A549 (cell line): ENCODE results near the gene SH3GL2.

Experiments
- CBX2 ChIP-seq: fragments of 200-600 bp; sonication (generic); IDR thresholded peaks from 2 replicates; pipeline ENCODE4 v1.6.1; 2016; ENCODE audit warnings: low read depth, mild to moderate bottlenecking, borderline replicate concordance
- HEYL ChIP-seq: fragments of 250-450 bp; sonication (Bioruptor Pico); IDR thresholded peaks from 2 replicates; pipeline ENCODE4 v1.8.0; 2021; ENCODE audit warnings: mild to moderate bottlenecking, moderate library complexity
- HOXB5 ChIP-seq: fragments of 250-450 bp; sonication (Bioruptor Pico); IDR thresholded peaks from 2 replicates; pipeline ENCODE4 v1.5.0; 2020; ENCODE audit warnings: mild to moderate bottlenecking, moderate library complexity
- JUNB ChIP-seq: fragments of >200 bp; sonication (Bioruptor Twin); formaldehyde crosslinking; IDR thresholded peaks from 2 replicates; pipeline ENCODE4 v1.6.1; 2016
- MAFK ChIP-seq: fragments of 450-650 bp; IDR thresholded peaks from 2 replicates; pipeline ENCODE4 v1.6.1; 2014; ENCODE audit not compliant: partially characterized antibody
- NR3C1 ChIP-seq: fragments of >200 bp; sonication (Bioruptor Twin); formaldehyde crosslinking; IDR thresholded peaks from 3 replicates; pipeline ENCODE4 v1.6.1; 2017
- POLR2A ChIP-seq: IDR thresholded peaks from 2 replicates; pipeline ENCODE4 v1.6.1; 2012; ENCODE audit warnings: mild to moderate bottlenecking, low read length
- RFX5 ChIP-seq: fragments of 450-650 bp; IDR thresholded peaks from 2 replicates; pipeline ENCODE4 v1.7.1; 2014; ENCODE audit warnings: antibody characterized with exemption, mild to moderate bottlenecking, moderate library complexity
- RNF2 ChIP-seq: fragments of 200-600 bp; sonication (generic); IDR thresholded peaks from 2 replicates; pipeline ENCODE4 v1.6.1; 2016; ENCODE audit warnings: low read depth, mild to moderate bottlenecking, antibody characterized with exemption, moderate library complexity, borderline replicate concordance
- TF ChIP-seq, protein P1 (sequence below): fragments of >200 bp; sonication (Bioruptor Twin); formaldehyde crosslinking; IDR thresholded peaks from 3 replicates; pipeline ENCODE4 v1.5.1; 2016
- TF ChIP-seq, protein P2 (sequence below): fragments of 200-600 bp; sonication (generic); IDR thresholded peaks from 2 replicates; pipeline ENCODE4 v1.6.1; 2016; ENCODE audit warnings: antibody characterized with exemption, mild to moderate bottlenecking, moderate library complexity
- TF ChIP-seq, protein P3 (sequence below): IDR thresholded peaks from 2 replicates; pipeline ENCODE4 v1.6.1; 2012
- TF ChIP-seq, protein P4 (sequence below): IDR thresholded peaks from 2 replicates; pipeline ENCODE4 v1.6.1; 2012; ENCODE audit warnings: low read depth, borderline replicate concordance

DNA sequence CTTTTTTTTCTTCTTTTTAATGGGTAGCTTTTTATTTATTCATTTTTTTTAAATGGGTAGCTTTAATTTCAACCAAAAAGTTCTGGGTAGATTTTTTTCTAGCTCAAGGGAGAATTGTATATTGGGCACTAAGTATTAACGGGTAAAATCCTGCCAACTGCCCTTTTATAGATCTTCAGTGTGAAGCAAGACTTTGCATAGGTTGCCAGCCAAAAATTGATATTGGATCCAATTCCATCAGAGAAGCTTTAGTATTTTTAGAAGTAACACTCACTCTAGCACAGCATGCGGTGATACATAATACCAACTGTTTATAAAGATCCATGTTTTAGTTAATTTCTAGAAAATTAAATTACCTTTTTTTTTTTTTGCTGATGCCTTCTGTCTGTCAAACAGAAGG is 49.8 kb downstream of the SH3GL2 start:
- TF ChIP-seq, protein P1, sequence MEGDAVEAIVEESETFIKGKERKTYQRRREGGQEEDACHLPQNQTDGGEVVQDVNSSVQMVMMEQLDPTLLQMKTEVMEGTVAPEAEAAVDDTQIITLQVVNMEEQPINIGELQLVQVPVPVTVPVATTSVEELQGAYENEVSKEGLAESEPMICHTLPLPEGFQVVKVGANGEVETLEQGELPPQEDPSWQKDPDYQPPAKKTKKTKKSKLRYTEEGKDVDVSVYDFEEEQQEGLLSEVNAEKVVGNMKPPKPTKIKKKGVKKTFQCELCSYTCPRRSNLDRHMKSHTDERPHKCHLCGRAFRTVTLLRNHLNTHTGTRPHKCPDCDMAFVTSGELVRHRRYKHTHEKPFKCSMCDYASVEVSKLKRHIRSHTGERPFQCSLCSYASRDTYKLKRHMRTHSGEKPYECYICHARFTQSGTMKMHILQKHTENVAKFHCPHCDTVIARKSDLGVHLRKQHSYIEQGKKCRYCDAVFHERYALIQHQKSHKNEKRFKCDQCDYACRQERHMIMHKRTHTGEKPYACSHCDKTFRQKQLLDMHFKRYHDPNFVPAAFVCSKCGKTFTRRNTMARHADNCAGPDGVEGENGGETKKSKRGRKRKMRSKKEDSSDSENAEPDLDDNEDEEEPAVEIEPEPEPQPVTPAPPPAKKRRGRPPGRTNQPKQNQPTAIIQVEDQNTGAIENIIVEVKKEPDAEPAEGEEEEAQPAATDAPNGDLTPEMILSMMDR, result no peak
- TF ChIP-seq JUNB (no peak), RNF2 (no peak), POLR2A (no peak), RFX5 (no peak), NR3C1 (no peak), HEYL (no peak), CBX2 (no peak), MAFK (no peak), HOXB5 (CRISPR knock-in tag) (no peak)
- TF ChIP-seq, protein P2, sequence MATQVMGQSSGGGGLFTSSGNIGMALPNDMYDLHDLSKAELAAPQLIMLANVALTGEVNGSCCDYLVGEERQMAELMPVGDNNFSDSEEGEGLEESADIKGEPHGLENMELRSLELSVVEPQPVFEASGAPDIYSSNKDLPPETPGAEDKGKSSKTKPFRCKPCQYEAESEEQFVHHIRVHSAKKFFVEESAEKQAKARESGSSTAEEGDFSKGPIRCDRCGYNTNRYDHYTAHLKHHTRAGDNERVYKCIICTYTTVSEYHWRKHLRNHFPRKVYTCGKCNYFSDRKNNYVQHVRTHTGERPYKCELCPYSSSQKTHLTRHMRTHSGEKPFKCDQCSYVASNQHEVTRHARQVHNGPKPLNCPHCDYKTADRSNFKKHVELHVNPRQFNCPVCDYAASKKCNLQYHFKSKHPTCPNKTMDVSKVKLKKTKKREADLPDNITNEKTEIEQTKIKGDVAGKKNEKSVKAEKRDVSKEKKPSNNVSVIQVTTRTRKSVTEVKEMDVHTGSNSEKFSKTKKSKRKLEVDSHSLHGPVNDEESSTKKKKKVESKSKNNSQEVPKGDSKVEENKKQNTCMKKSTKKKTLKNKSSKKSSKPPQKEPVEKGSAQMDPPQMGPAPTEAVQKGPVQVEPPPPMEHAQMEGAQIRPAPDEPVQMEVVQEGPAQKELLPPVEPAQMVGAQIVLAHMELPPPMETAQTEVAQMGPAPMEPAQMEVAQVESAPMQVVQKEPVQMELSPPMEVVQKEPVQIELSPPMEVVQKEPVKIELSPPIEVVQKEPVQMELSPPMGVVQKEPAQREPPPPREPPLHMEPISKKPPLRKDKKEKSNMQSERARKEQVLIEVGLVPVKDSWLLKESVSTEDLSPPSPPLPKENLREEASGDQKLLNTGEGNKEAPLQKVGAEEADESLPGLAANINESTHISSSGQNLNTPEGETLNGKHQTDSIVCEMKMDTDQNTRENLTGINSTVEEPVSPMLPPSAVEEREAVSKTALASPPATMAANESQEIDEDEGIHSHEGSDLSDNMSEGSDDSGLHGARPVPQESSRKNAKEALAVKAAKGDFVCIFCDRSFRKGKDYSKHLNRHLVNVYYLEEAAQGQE, result no peak
- TF ChIP-seq, protein P3, sequence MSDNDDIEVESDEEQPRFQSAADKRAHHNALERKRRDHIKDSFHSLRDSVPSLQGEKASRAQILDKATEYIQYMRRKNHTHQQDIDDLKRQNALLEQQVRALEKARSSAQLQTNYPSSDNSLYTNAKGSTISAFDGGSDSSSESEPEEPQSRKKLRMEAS, result no peak
- TF ChIP-seq, protein P4, sequence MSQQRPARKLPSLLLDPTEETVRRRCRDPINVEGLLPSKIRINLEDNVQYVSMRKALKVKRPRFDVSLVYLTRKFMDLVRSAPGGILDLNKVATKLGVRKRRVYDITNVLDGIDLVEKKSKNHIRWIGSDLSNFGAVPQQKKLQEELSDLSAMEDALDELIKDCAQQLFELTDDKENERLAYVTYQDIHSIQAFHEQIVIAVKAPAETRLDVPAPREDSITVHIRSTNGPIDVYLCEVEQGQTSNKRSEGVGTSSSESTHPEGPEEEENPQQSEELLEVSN, result no peak
